GM12878 (cell line): Measurements from ENCODE around the gene RYK. TPM values are rescaled to one million over a fixed set of nuclear protein-coding genes. Genes with fewer than 3 reads are reported as not detected.

Source experiments
- ATAC-seq: fragments of 200-7000 bp; cut with Tn5 transposase; 3 replicates; pipeline ENCODE4 v1.9.1; 2020; ENCODE audit warnings: mild to moderate bottlenecking, moderate library complexity
- BruUV-seq: library from RNA; stranded (reverse); fragments of 400-500 nt; replicated peaks from 2 replicates; lab custom pipeline; 2021; lab: Mats Ljungman, UMichigan
- CTCF ChIA-PET: fragments of 300-600 bp; sonication (Branson Sonifier 250); formaldehyde crosslinking; extraction: SDS; loops from one replicate; lab custom pipeline; 2021; ENCODE audit warnings: inconsistent platforms; lab: Yijun Ruan, JAX
- POLR2A ChIA-PET: fragments of 350-600 bp; formaldehyde crosslinking; extraction: SDS; loops from one replicate; lab custom pipeline; 2021; ENCODE audit warnings: inconsistent platforms; lab: Charles Lee
- RAD21 ChIA-PET: fragments of 300-600 bp; sonication (Branson Sonifier 250); formaldehyde crosslinking; loops from one replicate; lab custom pipeline; 2023; ENCODE audit warnings: antibody characterized with exemption; ENCODE audit not compliant: unreplicated experiment; lab: Charles Lee
- SMC1A ChIA-PET: fragments of 300-600 bp; sonication (Branson Sonifier 250); formaldehyde crosslinking; loops from one replicate; lab custom pipeline; 2023; ENCODE audit not compliant: unreplicated experiment, uncharacterized antibody; lab: Charles Lee
- DNase-seq: peaks from one replicate; pipeline ENCODE4 v3.0.0-alpha.2; 2011; ENCODE audit warnings: low read depth, low spot score
- FAIRE-seq: peaks from 3 replicates; lab custom pipeline; 2011; peaks lifted over from hg19 to GRCh38; lab: Jason Lieb, UNC
- H2AFZ ChIP-seq: 2 replicates; pipeline ENCODE4 v1.6.0; 2011; ENCODE audit warnings: low read depth, low read length, control low read depth; ENCODE audit not compliant: control insufficient read depth
- H3K27ac ChIP-seq: 2 replicates; pipeline ENCODE4 v1.5.1; 2011; ENCODE audit warnings: control low read depth; ENCODE audit not compliant: control insufficient read depth, insufficient read depth
- H3K27me3 ChIP-seq, 2 experiments: replicated peaks in 1 of 2; 2 replicates each; pipeline versions ENCODE4 v1.6.0 to v1.6.1; 2011; ENCODE audit warnings: low read length in 1 of 2; ENCODE audit not compliant: control insufficient read depth in 2 of 2, insufficient read depth in 2 of 2
- H3K36me3 ChIP-seq, 2 experiments: 2 replicates each; pipeline ENCODE4 v1.5.1; 2011; ENCODE audit warnings: low read length in 1 of 2; ENCODE audit not compliant: control insufficient read depth in 2 of 2, insufficient read depth in 2 of 2
- H3K4me1 ChIP-seq: 2 replicates; pipeline ENCODE4 v1.6.1; 2011; ENCODE audit warnings: mild to moderate bottlenecking, low read length, moderate library complexity, mixed read lengths; ENCODE audit not compliant: control insufficient read depth, insufficient read depth
- H3K4me2 ChIP-seq: 2 replicates; pipeline ENCODE4 v1.6.0; 2011; ENCODE audit warnings: control low read depth; ENCODE audit not compliant: control insufficient read depth, insufficient read depth
- H3K4me3 ChIP-seq: fragments of 200-600 bp; sonication (generic); 2 replicates; pipeline ENCODE4 v1.5.1; 2016
- H3K79me2 ChIP-seq: 2 replicates; pipeline ENCODE4 v1.6.0; 2011; ENCODE audit warnings: low read length; ENCODE audit not compliant: control insufficient read depth, insufficient read depth
- H3K9ac ChIP-seq: 2 replicates; pipeline ENCODE4 v1.8.0; 2011; ENCODE audit warnings: low read length, control low read depth, mixed read lengths; ENCODE audit not compliant: control insufficient read depth, insufficient read depth
- H3K9me3 ChIP-seq: replicated peaks from 3 replicates; pipeline ENCODE4 v1.5.1; 2011; ENCODE audit warnings: mild to moderate bottlenecking, low read length; ENCODE audit not compliant: control insufficient read depth, insufficient read depth
- H4K20me1 ChIP-seq: 2 replicates; pipeline ENCODE4 v1.6.0; 2011; ENCODE audit not compliant: control insufficient read depth, insufficient read depth
- E2F8 ChIP-seq: fragments of 450-650 bp; IDR thresholded peaks from 2 replicates; pipeline ENCODE4 v1.6.1; 2018; ENCODE audit warnings: mild to moderate bottlenecking, low read depth, moderate library complexity; ENCODE audit not compliant: partially characterized antibody
- EP300 ChIP-seq, 2 experiments: fragments of 150-350 bp in 1 of 2; IDR thresholded peaks; 2 replicates each; pipeline ENCODE4 v1.6.1; 2011 to 2012; ENCODE audit warnings: low read depth in 2 of 2, low read length in 2 of 2, borderline replicate concordance in 1 of 2, improper control_type of control experiment in 1 of 2, inconsistent platforms in 1 of 2; ENCODE audit not compliant: control insufficient read depth in 1 of 2
- FOXM1 ChIP-seq: IDR thresholded peaks from 2 replicates; pipeline ENCODE4 v1.6.1; 2012; ENCODE audit warnings: low read depth, mild to moderate bottlenecking, inconsistent platforms, low read length, moderate library complexity
- KAT2A ChIP-seq: conservative IDR thresholded peaks from 2 replicates; pipeline ENCODE4 v1.6.1; 2011; ENCODE audit warnings: low read depth, low read length; ENCODE audit not compliant: control insufficient read depth
- NBN ChIP-seq: fragments of 450-650 bp; IDR thresholded peaks from 2 replicates; pipeline ENCODE4 v1.6.1; 2016
- NFYB ChIP-seq: IDR thresholded peaks from 2 replicates; pipeline ENCODE4 v1.6.1; 2011; ENCODE audit warnings: low read depth, mild to moderate bottlenecking, low read length, improper control_type of control experiment, moderate library complexity; ENCODE audit not compliant: insufficient read depth
- POU2F2 ChIP-seq: IDR thresholded peaks from 3 replicates; pipeline ENCODE4 v1.6.1; 2011; ENCODE audit warnings: low read depth, mild to moderate bottlenecking, low read length, borderline replicate concordance
- SPI1 ChIP-seq: IDR thresholded peaks from 2 replicates; pipeline ENCODE4 v1.6.1; 2011; ENCODE audit warnings: low read depth, mild to moderate bottlenecking, low read length, moderate library complexity, borderline replicate concordance; ENCODE audit not compliant: insufficient read depth
- WGBS: methylation state at CpG from one replicate; pipeline ENCODE4 v1.1.6; 2016; ENCODE audit warnings: low lambda C conversion rate; ENCODE audit not compliant: insufficient replicate concordance, insufficient coverage; ENCODE audit errors: missing lambda C conversion rate; 5-methylcytosine and 5-hydroxymethylcytosine counted together
- in situ Hi-C: fragments of 300-500 bp; cut with MboI; formaldehyde crosslinking; loops from 9 replicates; pipeline ENCODE4 v1.14.3; 2018; ENCODE audit warnings: mixed read lengths
- intact Hi-C: fragments of 100-400 bp; cut with micrococcal nuclease; formaldehyde crosslinking; loops from one replicate; pipeline ENCODE4 v1.14.2; 2022; ENCODE audit not compliant: unreplicated experiment
- polyA plus RNA-seq, 11 experiments: library from polyadenylated mRNA; depleted of rRNA in 4 of 11; unstranded in 6 of 11; stranded (reverse) in 5 of 11; fragments of >200 nt; fragmentation: Nextera tagmentation in 4 of 11; fragmentation: Illumina TruSeq in 1 of 11; extraction: Ambion mirVana in 4 of 11; extraction: Trizol in 1 of 11; gene quantifications; 1 replicate in 1 of 11; 2 replicates in 10 of 11; pipeline versions ENCODE4 v1.2.1 to v1.2.3, GENCODE V29; 2011 to 2016; ENCODE audit warnings: inconsistent platforms in 2 of 11, missing spikeins in 2 of 11, low read depth in 1 of 11
- total RNA-seq, 4 experiments: library from RNA; depleted of rRNA in 3 of 4; stranded (reverse); fragments of >200 nt in 3 of 4; fragmentation: Illumina TruSeq in 1 of 4; extraction: Trizol in 1 of 4; gene quantifications; 2 replicates each; pipeline versions ENCODE4 v1.2.1 to v1.2.3, GENCODE V29; 2013 to 2021

RYK gene
- total and polyA plus RNA-seq, 10 of the 15 experiments (the other 5 are each of a cell fraction or from before 2014, with no cell fraction given), result 2.0 to 25.1 (median 11.1) TPM

- in situ Hi-C loops, result no loop called here
- RAD21 ChIA-PET, result no interaction called here
- Histone ChIP-seq H4K20me1 (no peaks in the 10 kb centered on the region), H3K4me3 (no peak overlapping the region), H3K4me2 (no peak overlapping the region), H3K36me3 (no peaks in the 10 kb centered on the region), H3K27me3 (no peaks in the 10 kb centered on the region), H3K27ac (no peak overlapping the region), H3K4me1 (no peaks in the 10 kb centered on the region), H2AFZ (no peak overlapping the region), H3K9me3 (no peaks in the 10 kb centered on the region; the same call in 2 of the 3 replicates), H3K9ac (no peak overlapping the region), H3K79me2 (no peaks in the 10 kb centered on the region)
- no peak for FAIRE-seq
- intact Hi-C loops, result no loop called here
- ATAC-seq, result no peak
- TF ChIP-seq EP300 (IDR thresholded peaks at IDR 0.05; ENCODE audit: borderline replicate concordance in 1 of 2, control insufficient read depth in 1 of 2, low read depth in 2 of 2, low read length in 2 of 2) (no peak), FOXM1 (no peak), SPI1 (peak; percentile 30; the same call in 1 of the 2 replicates)
- DNase-seq, result no peak
- 65% methylated on average over 3 of the region's 3 CpGs for WGBS
- BruUV-seq, result no TSS peak
- SMC1A ChIA-PET, result no interaction called here
- POLR2A ChIA-PET, result no interaction called here
- CTCF ChIA-PET, result no interaction called here
These were observed 114.1 kb downstream of the RYK start for GRCh38 chr3:134136604-134137003.

- no peak overlapping the region for H3K4me3 ChIP-seq
- H2AFZ ChIP-seq, result no peak overlapping the region
- CTCF ChIA-PET, result no interaction called here
- no peaks in the 10 kb centered on the region for H3K27me3 ChIP-seq
- H3K4me2 ChIP-seq, result no peak overlapping the region
- BruUV-seq, result no TSS peak
- SMC1A ChIA-PET, result no interaction called here
- DNase-seq (no peak), FAIRE-seq (no peak), ATAC-seq (no peak)
- no peak overlapping the region for H3K9ac ChIP-seq
- no peaks in the 10 kb centered on the region for H3K36me3 ChIP-seq
- TF ChIP-seq POU2F2 (no peak), E2F8 (no peak), KAT2A (no peak), NFYB (no peak), NBN (no peak)
- no peaks in the 10 kb centered on the region for H4K20me1 ChIP-seq
- RAD21 ChIA-PET, result no interaction called here
- H3K79me2 ChIP-seq, result no peaks in the 10 kb centered on the region
- POLR2A ChIA-PET, result no interaction called here
- no peaks in the 10 kb centered on the region; the same call in 2 of the 3 replicates for H3K9me3 ChIP-seq
- H3K27ac ChIP-seq, result no peak overlapping the region
- 72% methylated on average over 3 of the region's 3 CpGs for WGBS
- intact Hi-C loops (no loop called here), in situ Hi-C loops (no loop called here)
- no peaks in the 10 kb centered on the region for H3K4me1 ChIP-seq
These were observed 115.8 kb downstream of the RYK start for GRCh38 chr3:134134698-134135415.
